HuH-7.5 (cell line): ENCODE measurements around the gene ADORA1.

Source experiments
- DNase-seq: peaks from one replicate; pipeline ENCODE4 v3.0.0; 2011; ENCODE audit warnings: low spot score

Gene ADORA1

GRCh38 chr1:203187689-203188264 is 60.3 kb downstream of the ADORA1 start:
- DNase-seq, result no peak

GRCh38 chr1:203188686-203189232 is 61.2 kb downstream of the ADORA1 start:
- DNase-seq, result no peak

GRCh38 chr1:203189951-203190352 is 62.4 kb downstream of the ADORA1 start:
- no peak for DNase-seq

- no peak for DNase-seq
Observed at GRCh38 chr1:203190949-203191348, 63.4 kb downstream of the ADORA1 start.

- no peak for DNase-seq
Observed at GRCh38 chr1:203196371-203196770, 68.8 kb downstream of the ADORA1 start.

GRCh38 chr1:203197625-203198024 is 70.1 kb downstream of the ADORA1 start:
- no peak for DNase-seq

- no peak for DNase-seq
Observed at GRCh38 chr1:203199002-203199401, 71.5 kb downstream of the ADORA1 start.

- DNase-seq, result no peak
Observed at GRCh38 chr1:203199481-203199815, 71.9 kb downstream of the ADORA1 start.

GRCh38 chr1:203199816-203200571 is 72.5 kb downstream of the ADORA1 start:
- DNase-seq, result no peak

GRCh38 chr1:203200916-203201315 is 73.4 kb downstream of the ADORA1 start:
- no peak for DNase-seq

- DNase-seq, result no peak
Observed at GRCh38 chr1:203201516-203202205, 74.1 kb downstream of the ADORA1 start.

GRCh38 chr1:203202431-203203245 is 75.1 kb downstream of the ADORA1 start:
- DNase-seq, result no peak

- DNase-seq, result no peak
Observed at GRCh38 chr1:203204756-203205155, 77.2 kb downstream of the ADORA1 start.

- DNase-seq, result no peak
Observed at GRCh38 chr1:203206129-203206687, 78.7 kb downstream of the ADORA1 start.

- DNase-seq, result no peak
Observed at GRCh38 chr1:203207751-203208150, 80.2 kb downstream of the ADORA1 start.

- no peak for DNase-seq
Observed at GRCh38 chr1:203208181-203208580, 80.7 kb downstream of the ADORA1 start.

GRCh38 chr1:203210350-203210749 is 82.8 kb downstream of the ADORA1 start:
- DNase-seq, result no peak

GRCh38 chr1:203210988-203211387 is 83.5 kb downstream of the ADORA1 start:
- no peak for DNase-seq

GRCh38 chr1:203211812-203212211 is 84.3 kb downstream of the ADORA1 start:
- no peak for DNase-seq

- no peak for DNase-seq
Observed at GRCh38 chr1:203213126-203213525, 85.6 kb downstream of the ADORA1 start.

- no peak for DNase-seq
Observed at GRCh38 chr1:203214871-203215270, 87.3 kb downstream of the ADORA1 start.

GRCh38 chr1:203215573-203215972 is 88.0 kb downstream of the ADORA1 start:
- DNase-seq, result no peak
